K562 (cell line): ENCODE measurements around the gene GOLGA8H.
"Not testable (repeated sequence)": the region's sequence is repeated elsewhere in the genome, so short reads cannot be mapped to it uniquely, and the experiment has no call there.

ENCODE experiments used
- CHCHD3 ChIP-seq: fragments of 250-450 bp; sonication (Bioruptor Pico); IDR thresholded peaks from 2 replicates; pipeline ENCODE4 v2.1.2; 2022; ENCODE audit warnings: mild to moderate bottlenecking
- CTCF ChIP-seq, 3 experiments: IDR thresholded peaks in 2 of 3; conservative IDR thresholded peaks in 1 of 3; 2 replicates each; pipeline ENCODE4 v1.5.1; 2011 to 2012; ENCODE audit warnings: low read length in 3 of 3, mild to moderate bottlenecking in 3 of 3, control low read depth in 2 of 3, improper control_type of control experiment in 1 of 3, inconsistent platforms in 1 of 3, low read depth in 1 of 3, mixed read lengths in 1 of 3, moderate library complexity in 1 of 3; ENCODE audit not compliant: insufficient read depth in 2 of 3
- GATA2 ChIP-seq: sonication (generic); formaldehyde crosslinking; IDR thresholded peaks from 2 replicates; pipeline ENCODE4 v1.4.0; 2020; ENCODE audit warnings: mild to moderate bottlenecking, missing genetic modification reagents
- KDM1A ChIP-seq, 2 experiments: fragments of 450-650 bp; IDR thresholded peaks; 2 replicates each; pipeline ENCODE4 v1.6.1; 2016; ENCODE audit warnings: mild to moderate bottlenecking in 2 of 2
- MTA3 ChIP-seq: fragments of 450-650 bp; formaldehyde crosslinking; IDR thresholded peaks from 2 replicates; pipeline ENCODE4 v1.6.1; 2017; ENCODE audit warnings: mild to moderate bottlenecking, borderline replicate concordance
- PCBP2 ChIP-seq: fragments of 200-400 bp; formaldehyde crosslinking; IDR thresholded peaks from 2 replicates; pipeline ENCODE4 v1.6.1; 2018; ENCODE audit warnings: low read length, low read depth, mild to moderate bottlenecking, moderate library complexity; ENCODE audit not compliant: poor library complexity, severe bottlenecking
- POLR3G ChIP-seq: IDR thresholded peaks from 2 replicates; pipeline ENCODE4 v1.6.1; 2011; ENCODE audit not compliant: insufficient read length, insufficient replicate concordance; ENCODE audit errors: extremely low read depth
- POU5F1 ChIP-seq: fragments of 150-350 bp; IDR thresholded peaks from 2 replicates; pipeline ENCODE4 v1.6.1; 2014; ENCODE audit warnings: borderline replicate concordance, low read length, low read depth, mild to moderate bottlenecking; ENCODE audit not compliant: partially characterized antibody
- ZNF133 ChIP-seq: fragments of 250-450 bp; sonication (Bioruptor Pico); IDR thresholded peaks from 2 replicates; pipeline ENCODE4 v1.4.0; 2020; ENCODE audit warnings: mild to moderate bottlenecking
- ZNF174 ChIP-seq: fragments of 250-450 bp; sonication (Bioruptor Pico); IDR thresholded peaks from 2 replicates; pipeline ENCODE4 v1.4.0; 2020; ENCODE audit warnings: mild to moderate bottlenecking
- ZNF24 ChIP-seq: fragments of 450-650 bp; IDR thresholded peaks from 2 replicates; pipeline ENCODE4 v1.6.1; 2016
- ZNF696 ChIP-seq: fragments of 250-450 bp; sonication (Bioruptor Pico); conservative IDR thresholded peaks from 2 replicates; pipeline ENCODE4 v1.4.0; 2020; ENCODE audit warnings: mild to moderate bottlenecking, moderate library complexity
- TF ChIP-seq, protein P1 (sequence below): fragments of 250-450 bp; sonication (Bioruptor Pico); IDR thresholded peaks from 2 replicates; pipeline ENCODE4 v1.8.0; 2021; ENCODE audit warnings: moderate library complexity, mild to moderate bottlenecking, inconsistent platforms
- TF ChIP-seq, protein P2 (sequence below): sonication (generic); IDR thresholded peaks from 2 replicates; pipeline ENCODE4 v1.6.1; 2016

DNA sequence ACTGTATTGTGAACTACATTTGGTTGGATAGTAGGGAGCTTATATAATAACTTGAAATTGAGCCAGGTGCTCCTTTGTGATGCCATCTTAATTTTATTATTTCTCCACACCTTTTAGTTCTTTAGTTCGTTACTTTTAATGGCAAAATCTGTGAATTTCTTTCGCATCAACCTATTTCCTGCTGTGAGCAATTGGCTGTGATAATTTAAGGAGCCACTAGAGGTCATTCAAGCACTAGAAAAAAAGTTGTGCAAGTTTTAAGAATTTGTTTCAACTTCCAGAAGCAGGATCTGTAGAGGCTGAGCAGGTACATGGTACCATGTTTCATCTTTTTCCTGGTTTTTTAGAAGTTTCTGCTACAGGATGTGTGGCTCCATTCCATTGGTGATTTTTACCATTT, 4.9 kb upstream of the GOLGA8H start:
- not testable (repeated sequence) for TF ChIP-seq ZNF174 (CRISPR knock-in tag); CTCF (IDR thresholded peaks at IDR 0.05 in 2 of 3, conservative IDR thresholded peaks at IDR 0.05 in 1 of 3; ENCODE audit: insufficient read depth in 2 of 3, low read depth in 1 of 3, low read length in 3 of 3); GATA2; MTA3; ZNF24; ZNF133; KDM1A (IDR thresholded peaks at IDR 0.05); CHCHD3 (CRISPR knock-in tag); PCBP2; POU5F1; POLR3G; ZNF696 (CRISPR knock-in tag)
- TF ChIP-seq, protein P1, sequence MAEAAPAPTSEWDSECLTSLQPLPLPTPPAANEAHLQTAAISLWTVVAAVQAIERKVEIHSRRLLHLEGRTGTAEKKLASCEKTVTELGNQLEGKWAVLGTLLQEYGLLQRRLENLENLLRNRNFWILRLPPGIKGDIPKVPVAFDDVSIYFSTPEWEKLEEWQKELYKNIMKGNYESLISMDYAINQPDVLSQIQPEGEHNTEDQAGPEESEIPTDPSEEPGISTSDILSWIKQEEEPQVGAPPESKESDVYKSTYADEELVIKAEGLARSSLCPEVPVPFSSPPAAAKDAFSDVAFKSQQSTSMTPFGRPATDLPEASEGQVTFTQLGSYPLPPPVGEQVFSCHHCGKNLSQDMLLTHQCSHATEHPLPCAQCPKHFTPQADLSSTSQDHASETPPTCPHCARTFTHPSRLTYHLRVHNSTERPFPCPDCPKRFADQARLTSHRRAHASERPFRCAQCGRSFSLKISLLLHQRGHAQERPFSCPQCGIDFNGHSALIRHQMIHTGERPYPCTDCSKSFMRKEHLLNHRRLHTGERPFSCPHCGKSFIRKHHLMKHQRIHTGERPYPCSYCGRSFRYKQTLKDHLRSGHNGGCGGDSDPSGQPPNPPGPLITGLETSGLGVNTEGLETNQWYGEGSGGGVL (CRISPR knock-in tag) = not testable (repeated sequence)
- TF ChIP-seq, protein P2, sequence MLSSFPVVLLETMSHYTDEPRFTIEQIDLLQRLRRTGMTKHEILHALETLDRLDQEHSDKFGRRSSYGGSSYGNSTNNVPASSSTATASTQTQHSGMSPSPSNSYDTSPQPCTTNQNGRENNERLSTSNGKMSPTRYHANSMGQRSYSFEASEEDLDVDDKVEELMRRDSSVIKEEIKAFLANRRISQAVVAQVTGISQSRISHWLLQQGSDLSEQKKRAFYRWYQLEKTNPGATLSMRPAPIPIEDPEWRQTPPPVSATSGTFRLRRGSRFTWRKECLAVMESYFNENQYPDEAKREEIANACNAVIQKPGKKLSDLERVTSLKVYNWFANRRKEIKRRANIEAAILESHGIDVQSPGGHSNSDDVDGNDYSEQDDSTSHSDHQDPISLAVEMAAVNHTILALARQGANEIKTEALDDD = not testable (repeated sequence)
